ENCODE data around the gene ABCG8. TPM values are rescaled to one million over a fixed set of nuclear protein-coding genes. Genes with fewer than 3 reads are reported as not detected.

ABCG8 gene
- total RNA-seq (under 1 TPM in 2 of 6 donors, not detected in 4; 0.03 to 0.06 TPM), polyA plus RNA-seq (not detected)

GRCh38 chr2:43838560-43839267 is at the start of gene ABCG8, which contains the start of gene ABCG5:
Gene ABCG8 (plus strand): TSS chr2:43838971. CDS start chr2:43839054, 83 bp downstream.
Gene ABCG5 (minus strand): TSS chr2:43838839. CDS start chr2:43838679, 160 bp downstream.
- no peaks in the 10 kb centered on the region for H3K36me3 ChIP-seq
- 66 to 69% methylated on average over 20 of the region's 20 CpGs for WGBS, 2 donors
- H3K4me3 ChIP-seq, result no peak within 1 kb of the TSS
- intact Hi-C loops (cut with DNase I), result no loop called here
- TF ChIP-seq CTCF (IDR thresholded peaks at IDR 0.05), result no peak
- H3K27ac ChIP-seq, result no peak within 1 kb of the TSS
- no peak for DNase-seq
- H3K4me1 ChIP-seq, result no peaks in the 10 kb centered on the region
- no peak for FAIRE-seq
- ATAC-seq, result no peak
- H3K9me3 ChIP-seq, result no peaks in the 10 kb centered on the region
- H3K27me3 ChIP-seq, result no peaks in the 10 kb centered on the region

- no peaks in the 10 kb centered on the region for H3K4me1 ChIP-seq
- H3K27ac ChIP-seq, result no peak overlapping the region
- no peak for FAIRE-seq
- H3K36me3 ChIP-seq, result no peaks in the 10 kb centered on the region
- no peaks in the 10 kb centered on the region for H3K9me3 ChIP-seq
- TF ChIP-seq CTCF (IDR thresholded peaks at IDR 0.05), result no peak
- H3K27me3 ChIP-seq, result no peaks in the 10 kb centered on the region
- intact Hi-C loops (cut with DNase I), result no loop called here
- WGBS, 2 donors, result 85 to 86% methylated on average over 5 of the region's 5 CpGs
- H3K4me3 ChIP-seq, result no peak overlapping the region
- DNase-seq, result no peak
- ATAC-seq, result peak in 2 of 4 donors; percentile 11 to 18
Observed at GRCh38 chr2:43790147-43790546, 48.6 kb upstream of the ABCG8 start.

GRCh38 chr2:43791035-43791765 is 47.6 kb upstream of the ABCG8 start:
- WGBS, 2 donors, result 95% methylated on average over 2 of the region's 2 CpGs
- ATAC-seq (no peak), FAIRE-seq (no peak), DNase-seq (no peak)
- H3K27ac ChIP-seq, result no peak overlapping the region
- no peaks in the 10 kb centered on the region for H3K4me1 ChIP-seq
- intact Hi-C loops (cut with DNase I), result no loop called here
- H3K36me3 ChIP-seq, result no peaks in the 10 kb centered on the region
- TF ChIP-seq CTCF (IDR thresholded peaks at IDR 0.05), result no peak
- H3K4me3 ChIP-seq, result no peak overlapping the region
- no peaks in the 10 kb centered on the region for H3K27me3 ChIP-seq
- H3K9me3 ChIP-seq, result no peaks in the 10 kb centered on the region

- Histone ChIP-seq H3K4me3 (no peak overlapping the region), H3K9me3 (no peaks in the 10 kb centered on the region), H3K27me3 (no peaks in the 10 kb centered on the region), H3K36me3 (no peaks in the 10 kb centered on the region), H3K4me1 (no peaks in the 10 kb centered on the region), H3K27ac (no peak overlapping the region)
- no peak for TF ChIP-seq CTCF (IDR thresholded peaks at IDR 0.05)
- FAIRE-seq (no peak), ATAC-seq (no peak), DNase-seq (no peak)
- WGBS, 2 donors, result 75 to 80% methylated on average over 3 of the region's 3 CpGs
- intact Hi-C loops (cut with DNase I), result no loop called here
Observed at GRCh38 chr2:43792653-43793052, 46.1 kb upstream of the ABCG8 start.

- no peak for ATAC-seq
- Histone ChIP-seq H3K4me3 (no peak overlapping the region), H3K9me3 (no peaks in the 10 kb centered on the region), H3K27ac (no peak overlapping the region), H3K36me3 (no peaks in the 10 kb centered on the region), H3K27me3 (no peaks in the 10 kb centered on the region), H3K4me1 (no peaks in the 10 kb centered on the region)
- FAIRE-seq, result no peak
- intact Hi-C loops (cut with DNase I), result no loop called here
- no peak for DNase-seq
- WGBS, 2 donors, result 91 to 96% methylated on average over 9 of the region's 9 CpGs
- no peak for TF ChIP-seq CTCF (IDR thresholded peaks at IDR 0.05)
Observed at GRCh38 chr2:43794956-43795355, 43.8 kb upstream of the ABCG8 start.
